ENCODE results near the gene COL24A1. TPM values are rescaled to one million over a fixed set of nuclear protein-coding genes. Genes with fewer than 3 reads are reported as not detected.

The COL24A1 gene
- total and polyA plus RNA-seq, 2 of the 8 experiments (the other 6 are each of a cell fraction or from before 2014, with no cell fraction given), result 0.23 to 1.1 TPM

DNA sequence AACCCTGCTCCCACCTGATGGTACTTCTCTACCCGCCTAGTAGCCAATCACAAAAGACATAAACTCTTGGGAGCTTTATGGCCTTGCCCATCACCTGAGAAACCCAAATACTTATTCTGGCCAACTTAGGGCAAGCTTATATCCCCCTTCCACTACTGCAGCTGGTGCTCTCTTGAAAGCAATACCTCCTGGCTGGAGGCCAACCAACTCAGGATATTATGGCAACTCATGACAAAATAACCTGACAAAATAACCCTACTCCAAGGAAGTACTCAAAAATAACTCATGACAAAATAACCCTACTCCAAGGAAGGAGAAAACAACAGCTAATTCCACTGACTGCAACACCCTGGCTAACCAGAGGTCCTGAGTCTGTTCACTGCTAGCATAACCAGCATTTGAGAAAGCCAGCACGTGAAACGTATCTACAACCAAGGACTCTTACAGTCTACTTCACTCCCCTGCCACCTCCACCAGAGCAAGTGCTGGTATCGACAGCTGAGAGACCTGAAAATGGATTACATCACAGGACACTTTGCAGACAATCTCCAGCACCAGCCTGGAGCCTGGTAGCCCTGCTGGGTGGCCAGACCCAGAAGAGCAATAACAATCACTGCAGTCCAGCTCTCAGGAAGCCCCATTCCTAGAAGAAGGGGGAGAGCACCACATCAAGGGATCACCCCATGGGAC, 179.9 kb downstream of the COL24A1 start (continued):
- TF ChIP-seq CHD7 (IDR thresholded peaks at IDR 0.05; ENCODE audit: insufficient replicate concordance, low read length), result no peak

Data from H1 (cell line).